ENCODE measurements around the gene CDH4.

Gene CDH4

GRCh38 chr20:61932711-61933480 is 680.8 kb downstream of the CDH4 start:
- H4K91ac ChIP-seq (ENCODE audit: low read depth, low read length, poor library complexity) = no peak overlapping the region
- peaks cover 1% of the 10 kb centered on the region for H3K79me1 ChIP-seq (ENCODE audit: low read depth, low read length)
- H2AK5ac ChIP-seq (ENCODE audit: low read depth, low read length) = no peak overlapping the region
- peaks cover 0 to 4% of the 10 kb centered on the region in 2 donors for H3K9me3 ChIP-seq (replicated peaks in 1 of 2; ENCODE audit: control insufficient read depth in 2 of 2, insufficient read depth in 1 of 2, low read depth in 1 of 2, low read length in 2 of 2)
- no peak overlapping the region for H2BK15ac ChIP-seq (ENCODE audit: low read length)
- no peak overlapping the region for H4K8ac ChIP-seq (ENCODE audit: low read depth, low read length)
- H3K4ac ChIP-seq (ENCODE audit: low read length) = no peak overlapping the region
- peak overlapping the region; percentile 63 for H3K14ac ChIP-seq (ENCODE audit: low read length)
- peaks cover 0 to 8% of the 10 kb centered on the region in 2 donors for H3K4me1 ChIP-seq (ENCODE audit: control insufficient read depth in 2 of 2, insufficient read depth in 1 of 2, low read depth in 1 of 2, low read length in 2 of 2)
- no peak overlapping the region for H3K4me2 ChIP-seq (ENCODE audit: insufficient read depth, low read length, poor library complexity, severe bottlenecking)
- no peak overlapping the region for H3K27ac ChIP-seq (replicated peaks; ENCODE audit: low read length)
- H3K23ac ChIP-seq (ENCODE audit: low read depth, low read length, poor library complexity) = peak overlapping the region; percentile 90
- peaks cover 3 to 17% of the 10 kb centered on the region in 2 donors for H3K36me3 ChIP-seq (replicated peaks in 1 of 2; ENCODE audit: control insufficient read depth in 2 of 2, insufficient read depth in 2 of 2, low read length in 2 of 2)
- H3K18ac ChIP-seq (ENCODE audit: low read length) = peak overlapping the region; percentile 76
- DNase-seq (ENCODE audit: low spot score) = no peak
- H2BK120ac ChIP-seq (ENCODE audit: low read depth, low read length) = no peak overlapping the region
- WGBS, 2 donors (ENCODE audit: extremely low coverage in 2 of 2, insufficient read length in 2 of 2, insufficient replicate concordance in 1 of 2) = no CpG with 5 or more reads among the region's 38 CpGs
- peak overlapping the region; percentile 53 for H3K9ac ChIP-seq (ENCODE audit: low read depth, low read length, poor library complexity)
- peaks cover 0 to 2% (median 0%) of the 10 kb centered on the region in 3 experiments for H3K27me3 ChIP-seq (ENCODE audit: control insufficient read depth in 3 of 3, insufficient read depth in 3 of 3, low read depth in 1 of 3, low read length in 3 of 3)
- H2BK12ac ChIP-seq (ENCODE audit: low read length) = no peak overlapping the region
- peak overlapping the region in 1 of 2 donors; percentile 39 for H3K4me3 ChIP-seq (ENCODE audit: low read length in 2 of 2)
- no peak overlapping the region for H2AFZ ChIP-seq (ENCODE audit: low read length)
- peak overlapping the region; percentile 39 for H2BK5ac ChIP-seq (ENCODE audit: low read length)

DNA sequence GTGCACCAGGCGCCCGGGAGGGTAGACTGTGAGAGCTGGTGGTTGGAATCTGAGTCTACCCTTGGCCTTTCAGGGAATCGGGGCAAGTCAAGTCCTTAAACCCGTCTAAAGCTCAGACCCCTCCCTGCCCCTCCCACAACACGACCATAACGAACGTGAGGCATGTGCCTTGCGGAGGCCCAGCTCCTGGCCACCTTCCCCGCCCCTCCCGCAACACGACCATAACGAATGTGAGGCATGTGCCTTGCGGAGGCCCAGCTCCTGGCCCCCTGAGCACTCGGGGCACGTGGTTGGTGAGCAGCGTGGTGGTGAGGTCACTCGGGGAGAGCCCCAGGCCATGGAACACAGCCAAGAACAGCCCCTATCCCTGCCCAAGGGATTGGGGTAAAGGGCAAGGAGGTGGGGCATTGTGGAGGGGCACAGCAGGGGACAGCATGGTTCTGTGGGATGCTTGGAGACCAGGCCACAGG is 681.5 kb downstream of the CDH4 start:
- Histone ChIP-seq H2BK5ac (ENCODE audit: low read length) (peak overlapping the region; percentile 39), H2AK5ac (ENCODE audit: low read depth, low read length) (peak overlapping the region; percentile 70), H3K4me3 (ENCODE audit: low read length in 2 of 2) (peak overlapping the region in 1 of 2 donors; percentile 18), H4K91ac (ENCODE audit: low read depth, low read length, poor library complexity) (no peak overlapping the region), H3K4me2 (ENCODE audit: insufficient read depth, low read length, poor library complexity, severe bottlenecking) (no peak overlapping the region), H3K36me3 (replicated peaks in 1 of 2; ENCODE audit: control insufficient read depth in 2 of 2, insufficient read depth in 2 of 2, low read length in 2 of 2) (peaks cover 3 to 17% of the 10 kb centered on the region in 2 donors), H3K27ac (replicated peaks; ENCODE audit: low read length) (no peak overlapping the region), H3K4me1 (ENCODE audit: control insufficient read depth in 2 of 2, insufficient read depth in 1 of 2, low read depth in 1 of 2, low read length in 2 of 2) (peaks cover 0 to 8% of the 10 kb centered on the region in 2 donors), H2BK15ac (ENCODE audit: low read length) (no peak overlapping the region), H3K79me1 (ENCODE audit: low read depth, low read length) (no peaks in the 10 kb centered on the region), H3K4ac (ENCODE audit: low read length) (no peak overlapping the region), H3K27me3 (ENCODE audit: control insufficient read depth in 3 of 3, insufficient read depth in 3 of 3, low read depth in 1 of 3, low read length in 3 of 3) (peaks cover 0 to 2% (median 0%) of the 10 kb centered on the region in 3 experiments), H3K9me3 (replicated peaks in 1 of 2; ENCODE audit: control insufficient read depth in 2 of 2, insufficient read depth in 1 of 2, low read depth in 1 of 2, low read length in 2 of 2) (peaks cover 0 to 4% of the 10 kb centered on the region in 2 donors), H3K9ac (ENCODE audit: low read depth, low read length, poor library complexity) (no peak overlapping the region), H2BK12ac (ENCODE audit: low read length) (peak overlapping the region; percentile 84), H2BK120ac (ENCODE audit: low read depth, low read length) (no peak overlapping the region), H3K18ac (ENCODE audit: low read length) (peak overlapping the region; percentile 64), H4K8ac (ENCODE audit: low read depth, low read length) (no peak overlapping the region), H3K14ac (ENCODE audit: low read length) (peak overlapping the region; percentile 75), H2AFZ (ENCODE audit: low read length) (no peak overlapping the region), H3K23ac (ENCODE audit: low read depth, low read length, poor library complexity) (no peak overlapping the region)
- no peak for DNase-seq (ENCODE audit: low spot score)
- no CpG with 5 or more reads among the region's 17 CpGs for WGBS, 2 donors (ENCODE audit: extremely low coverage in 2 of 2, insufficient read length in 2 of 2, insufficient replicate concordance in 1 of 2)

DNA sequence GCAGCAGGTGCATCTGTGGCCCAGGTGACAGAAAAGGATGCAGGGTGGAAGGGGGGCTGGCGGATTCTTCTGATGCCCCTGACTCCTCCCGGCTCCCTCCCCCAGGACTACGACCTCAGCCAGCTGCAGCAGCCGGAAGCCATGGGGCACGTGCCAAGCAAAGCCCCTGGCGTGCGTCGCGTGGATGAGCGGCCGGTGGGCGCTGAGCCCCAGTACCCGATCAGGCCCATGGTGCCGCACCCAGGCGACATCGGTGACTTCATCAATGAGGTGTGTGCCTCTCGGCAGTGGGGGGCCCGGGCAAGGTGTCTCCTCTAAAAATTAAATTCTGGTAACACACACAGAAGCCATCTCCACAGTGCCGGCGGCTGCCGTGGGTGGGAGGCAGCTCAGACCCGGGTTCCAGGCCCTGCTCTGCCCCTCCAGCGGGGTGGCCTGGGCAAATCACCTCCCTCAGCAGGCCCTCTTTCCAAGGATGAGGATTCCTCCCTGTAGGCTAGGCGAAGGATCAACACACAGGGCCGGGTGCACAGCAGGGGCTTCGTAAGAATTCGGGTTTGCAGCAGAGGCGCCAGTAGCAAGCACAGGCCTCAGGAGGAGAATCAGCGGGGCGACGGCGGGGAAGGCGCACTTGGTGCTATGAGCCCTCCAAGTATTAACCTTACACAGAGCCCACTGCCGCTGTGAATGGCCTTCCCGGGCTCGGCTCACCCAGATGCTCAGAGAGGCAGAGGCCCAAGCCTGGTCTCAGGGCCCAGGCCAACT is 682.1 kb downstream of the CDH4 start:
- H3K27ac ChIP-seq (replicated peaks; ENCODE audit: low read length) = no peak overlapping the region
- no peak overlapping the region for H2BK120ac ChIP-seq (ENCODE audit: low read depth, low read length)
- peak overlapping the region; percentile 75 for H3K14ac ChIP-seq (ENCODE audit: low read length)
- H3K23ac ChIP-seq (ENCODE audit: low read depth, low read length, poor library complexity) = no peak overlapping the region
- no peak overlapping the region for H2AFZ ChIP-seq (ENCODE audit: low read length)
- no peak overlapping the region for H3K4ac ChIP-seq (ENCODE audit: low read length)
- H3K18ac ChIP-seq (ENCODE audit: low read length) = no peak overlapping the region
- no peak overlapping the region for H3K4me2 ChIP-seq (ENCODE audit: insufficient read depth, low read length, poor library complexity, severe bottlenecking)
- no peak overlapping the region for H4K91ac ChIP-seq (ENCODE audit: low read depth, low read length, poor library complexity)
- H3K9ac ChIP-seq (ENCODE audit: low read depth, low read length, poor library complexity) = no peak overlapping the region
- H3K9me3 ChIP-seq (replicated peaks in 1 of 2; ENCODE audit: control insufficient read depth in 2 of 2, insufficient read depth in 1 of 2, low read depth in 1 of 2, low read length in 2 of 2) = peaks cover 0 to 4% of the 10 kb centered on the region in 2 donors
- H3K79me1 ChIP-seq (ENCODE audit: low read depth, low read length) = no peaks in the 10 kb centered on the region
- WGBS, 2 donors (ENCODE audit: extremely low coverage in 2 of 2, insufficient read length in 2 of 2, insufficient replicate concordance in 1 of 2) = no CpG with 5 or more reads among the region's 36 CpGs
- peak overlapping the region; percentile 24 for H2BK5ac ChIP-seq (ENCODE audit: low read length)
- peaks cover 0 to 8% of the 10 kb centered on the region in 2 donors for H3K4me1 ChIP-seq (ENCODE audit: control insufficient read depth in 2 of 2, insufficient read depth in 1 of 2, low read depth in 1 of 2, low read length in 2 of 2)
- no peak overlapping the region for H2BK15ac ChIP-seq (ENCODE audit: low read length)
- peak overlapping the region; percentile 70 for H2AK5ac ChIP-seq (ENCODE audit: low read depth, low read length)
- no peak overlapping the region for H2BK12ac ChIP-seq (ENCODE audit: low read length)
- DNase-seq (ENCODE audit: low spot score) = no peak
- H3K27me3 ChIP-seq (ENCODE audit: control insufficient read depth in 3 of 3, insufficient read depth in 3 of 3, low read depth in 1 of 3, low read length in 3 of 3) = peaks cover 0 to 2% (median 0%) of the 10 kb centered on the region in 3 experiments
- peaks cover 3 to 17% of the 10 kb centered on the region in 2 donors for H3K36me3 ChIP-seq (replicated peaks in 1 of 2; ENCODE audit: control insufficient read depth in 2 of 2, insufficient read depth in 2 of 2, low read length in 2 of 2)
- no peak overlapping the region for H3K4me3 ChIP-seq (ENCODE audit: low read length in 2 of 2)
- H4K8ac ChIP-seq (ENCODE audit: low read depth, low read length) = no peak overlapping the region
